Epithelial cell of esophagus (primary cell): ENCODE measurements around the gene KLK1.

Experiments
- DNase-seq: peaks from one replicate; pipeline ENCODE4 v3.0.0; 2010; ENCODE audit warnings: low read depth
- H3K4me3 ChIP-seq: 2 replicates; pipeline ENCODE4 v1.5.1; 2011; ENCODE audit warnings: mild to moderate bottlenecking, low read length, control low read depth
- TF ChIP-seq, protein P1 (sequence below): IDR thresholded peaks from 2 replicates; pipeline ENCODE4 v1.5.1; 2011; ENCODE audit warnings: low read depth, mild to moderate bottlenecking, low read length, control low read depth, inconsistent platforms; ENCODE audit not compliant: insufficient read depth; ENCODE audit errors: missing control alignments

KLK1 gene

GRCh38 chr19:50832666-50833065 lies 9.1 kb upstream of the KLK1 start:
- TF ChIP-seq, protein P1, sequence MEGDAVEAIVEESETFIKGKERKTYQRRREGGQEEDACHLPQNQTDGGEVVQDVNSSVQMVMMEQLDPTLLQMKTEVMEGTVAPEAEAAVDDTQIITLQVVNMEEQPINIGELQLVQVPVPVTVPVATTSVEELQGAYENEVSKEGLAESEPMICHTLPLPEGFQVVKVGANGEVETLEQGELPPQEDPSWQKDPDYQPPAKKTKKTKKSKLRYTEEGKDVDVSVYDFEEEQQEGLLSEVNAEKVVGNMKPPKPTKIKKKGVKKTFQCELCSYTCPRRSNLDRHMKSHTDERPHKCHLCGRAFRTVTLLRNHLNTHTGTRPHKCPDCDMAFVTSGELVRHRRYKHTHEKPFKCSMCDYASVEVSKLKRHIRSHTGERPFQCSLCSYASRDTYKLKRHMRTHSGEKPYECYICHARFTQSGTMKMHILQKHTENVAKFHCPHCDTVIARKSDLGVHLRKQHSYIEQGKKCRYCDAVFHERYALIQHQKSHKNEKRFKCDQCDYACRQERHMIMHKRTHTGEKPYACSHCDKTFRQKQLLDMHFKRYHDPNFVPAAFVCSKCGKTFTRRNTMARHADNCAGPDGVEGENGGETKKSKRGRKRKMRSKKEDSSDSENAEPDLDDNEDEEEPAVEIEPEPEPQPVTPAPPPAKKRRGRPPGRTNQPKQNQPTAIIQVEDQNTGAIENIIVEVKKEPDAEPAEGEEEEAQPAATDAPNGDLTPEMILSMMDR = no peak
- H3K4me3 ChIP-seq = no peak overlapping the region

DNA sequence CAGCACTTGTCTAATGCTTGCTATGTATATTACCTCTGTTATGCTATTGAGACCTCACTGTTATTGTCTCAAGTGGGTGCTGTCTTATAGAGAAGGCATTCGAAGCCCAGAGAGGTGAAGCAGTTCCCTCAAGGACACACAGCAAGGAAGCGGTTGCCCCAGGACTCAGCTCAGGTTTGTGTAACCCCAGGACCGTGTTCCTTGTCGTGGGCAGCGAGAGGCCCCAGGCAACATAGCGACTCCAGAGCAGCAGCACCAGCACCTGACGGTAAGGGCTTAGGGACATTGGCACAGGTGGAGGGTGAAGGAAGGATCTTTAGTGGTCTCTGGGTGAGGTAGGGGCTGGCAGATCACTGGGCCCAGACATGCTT lies 7.4 kb upstream of the KLK1 start:
- TF ChIP-seq, protein P1 = no peak
- DNase-seq = no peak
- no peak overlapping the region for H3K4me3 ChIP-seq

More at GRCh38 chr19:50832666-50833065, 9.1 kb upstream of the KLK1 start:
- DNase-seq = no peak

DNA sequence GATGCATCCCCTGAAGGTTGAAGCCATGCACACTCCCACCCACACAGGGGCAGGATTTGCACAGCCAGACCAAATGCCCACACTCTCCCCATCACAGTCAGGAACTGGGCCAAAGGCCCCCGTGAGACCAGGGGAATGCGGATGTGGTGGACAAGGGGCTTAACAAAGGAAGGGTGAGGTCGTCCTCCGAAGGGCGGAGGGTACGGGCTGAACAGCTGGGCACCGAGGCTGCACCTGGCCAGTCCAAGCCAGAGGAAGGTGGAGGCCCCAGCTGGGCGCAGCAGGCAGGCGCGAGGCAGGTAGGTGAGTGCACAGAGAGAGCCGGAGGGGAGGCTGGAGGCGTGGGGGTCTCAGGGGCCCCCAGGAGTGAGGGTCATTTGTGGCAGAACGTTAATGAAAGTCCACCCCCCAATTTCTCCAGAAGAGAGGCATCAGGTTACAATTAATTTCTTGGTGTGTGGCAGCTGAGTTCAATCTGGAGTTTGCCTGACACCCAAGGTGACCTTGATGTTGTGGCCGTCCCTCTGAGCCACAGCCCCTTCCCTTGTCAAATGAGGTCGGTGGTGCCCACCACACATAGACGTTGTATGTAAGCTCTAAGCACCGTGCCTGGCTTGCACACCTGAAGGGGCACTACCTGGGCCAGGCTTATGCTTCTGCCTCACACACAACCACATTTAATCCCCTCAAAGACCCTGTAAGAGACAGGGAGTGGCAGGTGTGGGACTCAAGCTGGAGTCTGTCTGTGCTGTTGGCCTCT lies 6.9 kb upstream of the KLK1 start:
- TF ChIP-seq, protein P1 = no peak
- no peak overlapping the region for H3K4me3 ChIP-seq
- no peak for DNase-seq

- no peak for DNase-seq
- no peak overlapping the region for H3K4me3 ChIP-seq
- TF ChIP-seq, protein P1 = no peak
Measured at GRCh38 chr19:50829801-50830200, 6.2 kb upstream of the KLK1 start.

DNA sequence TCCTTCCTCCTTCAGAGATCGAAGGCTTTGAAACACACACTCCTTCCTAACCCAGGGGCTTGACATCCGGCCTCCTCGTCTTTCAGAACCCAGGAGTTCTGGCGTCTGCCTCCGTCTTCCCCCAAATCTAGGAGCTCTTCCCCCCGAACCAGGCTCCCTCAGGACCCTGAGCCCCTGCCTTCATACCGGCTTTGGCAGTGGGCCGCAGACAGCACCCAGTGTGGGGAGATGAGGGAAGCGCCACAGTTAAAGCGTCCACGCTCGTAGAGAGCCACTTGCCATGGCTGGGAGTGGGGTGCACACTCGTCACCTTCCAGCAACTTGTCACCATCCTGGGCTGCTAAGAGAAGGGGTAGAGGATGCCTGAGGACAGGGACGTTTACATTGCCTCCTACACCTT lies 3.9 kb upstream of the KLK1 start:
- H3K4me3 ChIP-seq = no peak overlapping the region
- TF ChIP-seq, protein P1 = no peak
- no peak for DNase-seq

- H3K4me3 ChIP-seq = no peak overlapping the region
- DNase-seq = no peak
- TF ChIP-seq, protein P1 = no peak
Measured at GRCh38 chr19:50826492-50827240, 3.1 kb upstream of the KLK1 start.
